ENCODE data around the gene EFCC1. TPM values are rescaled to one million over a fixed set of nuclear protein-coding genes. Genes with fewer than 3 reads are reported as not detected.

EFCC1 gene
- total RNA-seq, 1 donor, result not detected

DNA sequence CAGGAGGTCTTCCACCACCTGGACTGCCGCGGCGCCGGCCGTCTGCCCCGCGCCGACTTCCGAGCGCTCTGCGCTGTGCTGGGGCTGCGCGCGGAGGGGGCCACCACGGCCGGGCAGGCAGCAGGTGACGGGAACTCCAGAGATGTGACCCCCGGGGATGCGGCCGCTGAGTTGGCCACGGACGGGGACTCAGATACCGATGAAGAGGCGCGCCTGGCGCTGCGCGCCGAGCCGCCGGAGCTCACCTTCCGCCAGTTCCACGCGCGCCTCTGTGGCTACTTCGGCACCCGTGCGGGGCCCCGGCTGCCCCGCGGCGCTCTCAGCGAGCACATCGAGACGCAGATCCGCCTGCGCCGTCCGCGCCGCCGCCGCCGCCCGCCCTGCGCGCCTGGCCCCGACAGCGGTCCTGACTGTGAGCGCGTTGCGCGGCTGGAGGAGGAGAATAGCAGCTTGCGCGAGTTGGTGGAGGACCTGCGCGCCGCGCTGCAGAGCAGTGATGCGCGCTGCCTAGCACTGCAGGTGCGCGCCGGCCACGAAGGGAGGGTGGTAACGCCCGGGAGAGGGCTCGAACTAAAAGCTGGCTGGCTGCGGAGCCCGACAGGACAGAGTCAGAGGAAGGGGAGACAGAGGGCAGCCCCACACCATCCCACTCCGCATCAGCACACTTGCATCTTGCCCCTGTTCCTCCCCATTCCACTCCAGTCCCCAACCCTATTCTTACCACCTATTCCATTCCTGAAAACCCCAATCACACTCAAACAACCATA is 885 bp downstream of the EFCC1 start:
- TF ChIP-seq, protein P1, sequence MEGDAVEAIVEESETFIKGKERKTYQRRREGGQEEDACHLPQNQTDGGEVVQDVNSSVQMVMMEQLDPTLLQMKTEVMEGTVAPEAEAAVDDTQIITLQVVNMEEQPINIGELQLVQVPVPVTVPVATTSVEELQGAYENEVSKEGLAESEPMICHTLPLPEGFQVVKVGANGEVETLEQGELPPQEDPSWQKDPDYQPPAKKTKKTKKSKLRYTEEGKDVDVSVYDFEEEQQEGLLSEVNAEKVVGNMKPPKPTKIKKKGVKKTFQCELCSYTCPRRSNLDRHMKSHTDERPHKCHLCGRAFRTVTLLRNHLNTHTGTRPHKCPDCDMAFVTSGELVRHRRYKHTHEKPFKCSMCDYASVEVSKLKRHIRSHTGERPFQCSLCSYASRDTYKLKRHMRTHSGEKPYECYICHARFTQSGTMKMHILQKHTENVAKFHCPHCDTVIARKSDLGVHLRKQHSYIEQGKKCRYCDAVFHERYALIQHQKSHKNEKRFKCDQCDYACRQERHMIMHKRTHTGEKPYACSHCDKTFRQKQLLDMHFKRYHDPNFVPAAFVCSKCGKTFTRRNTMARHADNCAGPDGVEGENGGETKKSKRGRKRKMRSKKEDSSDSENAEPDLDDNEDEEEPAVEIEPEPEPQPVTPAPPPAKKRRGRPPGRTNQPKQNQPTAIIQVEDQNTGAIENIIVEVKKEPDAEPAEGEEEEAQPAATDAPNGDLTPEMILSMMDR (IDR thresholded peaks at IDR 0.05; ENCODE audit: extremely low read depth, low read depth, low read length), result no peak
- H3K27me3 ChIP-seq (ENCODE audit: insufficient read depth, low read length), result peaks cover 77% of the 10 kb centered on the region
- H3K4me3 ChIP-seq (ENCODE audit: insufficient read depth, low read length), result no peak overlapping the region

DNA sequence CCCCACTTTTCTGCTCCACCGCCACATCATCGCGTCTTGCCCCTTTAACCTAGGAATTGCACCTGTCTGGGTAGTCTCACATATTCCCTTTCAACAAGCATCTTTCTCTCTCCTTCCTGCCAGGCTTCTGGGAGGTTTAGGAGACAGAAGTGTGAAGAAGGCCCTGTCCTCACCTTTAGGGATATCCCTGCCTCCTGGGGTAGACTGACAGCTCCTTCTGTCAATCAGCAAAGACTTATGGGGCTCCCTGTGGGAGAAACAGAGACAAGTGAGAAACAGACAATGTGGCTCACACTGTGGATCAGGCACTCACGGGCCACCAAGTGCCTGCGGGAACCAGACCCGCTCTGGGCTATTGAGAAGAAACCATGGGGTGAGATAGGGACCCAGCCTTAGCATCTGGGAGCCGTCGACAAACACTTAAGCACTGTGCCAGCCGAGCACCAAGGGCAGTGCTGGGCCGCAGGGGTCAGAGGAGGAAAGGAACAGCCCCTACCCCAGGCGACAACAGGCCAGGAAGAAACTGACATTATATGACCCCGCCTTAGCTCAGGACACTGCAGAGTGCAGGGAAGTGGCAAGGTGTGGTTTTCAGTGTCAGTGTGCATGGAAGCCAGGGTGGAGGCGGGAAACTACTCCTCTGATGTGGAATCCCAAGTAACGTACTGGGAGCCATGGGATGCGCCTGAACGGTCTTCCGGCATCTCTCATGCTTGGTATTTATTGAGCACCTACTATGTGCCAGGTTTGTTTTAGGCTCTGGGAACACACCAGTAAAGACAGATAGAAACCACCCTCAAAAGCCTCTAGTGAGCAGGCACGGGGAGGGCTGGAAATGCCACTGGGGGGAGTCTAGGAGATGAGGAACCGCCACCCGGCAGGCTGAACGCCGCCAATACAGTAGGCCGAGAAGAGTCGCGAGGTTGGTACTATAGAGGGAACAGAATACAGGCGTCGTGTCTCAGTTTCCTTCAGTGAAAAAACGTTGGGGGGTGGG is 1.8 kb downstream of the EFCC1 start:
- H2AFZ ChIP-seq (ENCODE audit: low read length), result no peak overlapping the region
- H3K4me2 ChIP-seq (ENCODE audit: insufficient read depth, low read length), result no peak overlapping the region
- H3K4me3 ChIP-seq (ENCODE audit: insufficient read depth, low read length), result no peak overlapping the region
- H3K27ac ChIP-seq (ENCODE audit: low read depth, low read length), result no peak overlapping the region
- H3K9me3 ChIP-seq (ENCODE audit: low read depth, low read length), result no peaks in the 10 kb centered on the region
- H3K79me2 ChIP-seq (ENCODE audit: insufficient read depth, low read length), result no peaks in the 10 kb centered on the region
- H3K27me3 ChIP-seq (ENCODE audit: insufficient read depth, low read length), result peaks cover 71% of the 10 kb centered on the region
- no peaks in the 10 kb centered on the region for H4K20me1 ChIP-seq (ENCODE audit: insufficient read depth, low read length)
- H3K4me1 ChIP-seq (ENCODE audit: insufficient read depth, low read length), result no peaks in the 10 kb centered on the region
- H3K36me3 ChIP-seq (ENCODE audit: insufficient read depth, low read length), result no peaks in the 10 kb centered on the region
- peak; percentile 77 for DNase-seq (ENCODE audit: insufficient read length, low spot score, missing footprints)
- TF ChIP-seq, protein P1 (IDR thresholded peaks at IDR 0.05; ENCODE audit: extremely low read depth, low read depth, low read length), result no peak

More for the DNA sequence above, 885 bp downstream of the EFCC1 start:
- no peak overlapping the region for H3K27ac ChIP-seq (ENCODE audit: low read depth, low read length)
- H4K20me1 ChIP-seq (ENCODE audit: insufficient read depth, low read length), result no peaks in the 10 kb centered on the region
- H3K9me3 ChIP-seq (ENCODE audit: low read depth, low read length), result no peaks in the 10 kb centered on the region
- no peaks in the 10 kb centered on the region for H3K36me3 ChIP-seq (ENCODE audit: insufficient read depth, low read length)
- H3K4me2 ChIP-seq (ENCODE audit: insufficient read depth, low read length), result no peak overlapping the region
- H3K4me1 ChIP-seq (ENCODE audit: insufficient read depth, low read length), result no peaks in the 10 kb centered on the region
- peak; percentile 84 for DNase-seq (ENCODE audit: insufficient read length, low spot score, missing footprints)
- H3K79me2 ChIP-seq (ENCODE audit: insufficient read depth, low read length), result no peaks in the 10 kb centered on the region
- no peak overlapping the region for H2AFZ ChIP-seq (ENCODE audit: low read length)

DNA sequence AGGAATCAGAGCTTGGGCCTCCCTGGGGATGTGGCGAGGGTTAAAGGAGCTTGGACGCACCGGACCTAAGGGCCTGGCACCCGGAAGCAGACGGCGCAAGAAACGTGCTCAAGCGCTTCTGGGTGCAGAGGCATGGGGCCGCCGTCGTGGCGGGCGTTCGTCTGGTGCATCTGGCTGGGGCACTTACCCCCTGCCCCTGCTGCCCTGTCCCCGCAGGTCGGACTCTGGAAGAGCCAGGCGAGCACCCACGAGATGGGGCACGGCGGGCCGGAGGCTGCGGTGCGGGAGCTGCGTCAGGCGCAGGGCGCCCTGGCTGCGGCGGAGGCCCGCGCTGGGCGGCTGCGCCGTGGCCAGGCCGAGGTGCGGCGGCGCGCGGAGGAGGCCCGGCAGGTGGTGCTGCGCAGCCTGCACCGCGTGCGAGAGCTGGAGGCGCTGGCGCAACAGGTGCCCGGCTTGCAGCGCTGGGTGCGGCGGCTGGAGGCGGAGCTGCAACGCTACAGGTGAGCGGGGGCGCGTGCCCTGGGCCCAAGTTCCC is 2.5 kb downstream of the EFCC1 start:
- Histone ChIP-seq H3K27ac (ENCODE audit: low read depth, low read length) (no peak overlapping the region), H3K36me3 (ENCODE audit: insufficient read depth, low read length) (no peaks in the 10 kb centered on the region), H3K4me1 (ENCODE audit: insufficient read depth, low read length) (no peaks in the 10 kb centered on the region), H3K79me2 (ENCODE audit: insufficient read depth, low read length) (no peaks in the 10 kb centered on the region), H3K9me3 (ENCODE audit: low read depth, low read length) (no peaks in the 10 kb centered on the region), H3K4me2 (ENCODE audit: insufficient read depth, low read length) (no peak overlapping the region), H3K4me3 (ENCODE audit: insufficient read depth, low read length) (no peak overlapping the region), H2AFZ (ENCODE audit: low read length) (no peak overlapping the region), H3K27me3 (ENCODE audit: insufficient read depth, low read length) (peaks cover 71% of the 10 kb centered on the region), H4K20me1 (ENCODE audit: insufficient read depth, low read length) (no peaks in the 10 kb centered on the region)
- TF ChIP-seq, protein P1 (IDR thresholded peaks at IDR 0.05; ENCODE audit: extremely low read depth, low read depth, low read length), result no peak
- DNase-seq (ENCODE audit: insufficient read length, low spot score, missing footprints), result peak; percentile 76
